Astrocyte (in vitro differentiated cells and primary cell): ENCODE measurements around the gene HYDIN. TPM values are rescaled to one million over a fixed set of nuclear protein-coding genes. Genes with fewer than 3 reads are reported as not detected.
A peak's percentile ranks its signal among the peaks of the same experiment; 100 is the strongest.

Experiments
- DNase-seq: peaks from one replicate; pipeline ENCODE4 v3.0.0-alpha.2; 2010; ENCODE audit warnings: low read depth
- FAIRE-seq: peaks from 2 replicates; lab custom pipeline; 2011; peaks lifted over from hg19 to GRCh38; lab: Jason Lieb, UNC
- H2AFZ ChIP-seq: 2 replicates; pipeline ENCODE4 v1.6.0; 2012; ENCODE audit warnings: low read depth, low read length, inconsistent platforms
- H3K27ac ChIP-seq: 2 replicates; pipeline ENCODE4 v1.5.1; 2011; ENCODE audit warnings: low read depth, low read length, inconsistent platforms
- H3K27me3 ChIP-seq: 2 replicates; pipeline ENCODE4 v1.6.0; 2011; ENCODE audit warnings: low read length, inconsistent platforms; ENCODE audit not compliant: insufficient read depth
- H3K36me3 ChIP-seq: 2 replicates; pipeline ENCODE4 v1.5.1; 2011; ENCODE audit warnings: low read length, inconsistent platforms; ENCODE audit not compliant: insufficient read depth
- H3K4me1 ChIP-seq: 2 replicates; pipeline ENCODE4 v1.5.1; 2011; ENCODE audit warnings: low read length, inconsistent platforms; ENCODE audit not compliant: insufficient read depth
- H3K4me2 ChIP-seq: 2 replicates; pipeline ENCODE4 v1.6.0; 2012; ENCODE audit warnings: low read length, inconsistent platforms
- H3K4me3 ChIP-seq: 2 replicates; pipeline ENCODE4 v1.5.1; 2011; ENCODE audit warnings: low read depth, mild to moderate bottlenecking, low read length, inconsistent platforms; ENCODE audit not compliant: insufficient read depth
- H3K79me2 ChIP-seq: 2 replicates; pipeline ENCODE4 v1.6.0; 2012; ENCODE audit warnings: mild to moderate bottlenecking, low read length, inconsistent platforms; ENCODE audit not compliant: insufficient read depth
- H3K9ac ChIP-seq: 2 replicates; pipeline ENCODE4 v1.6.0; 2012; ENCODE audit warnings: mild to moderate bottlenecking, low read length, inconsistent platforms
- H3K9me3 ChIP-seq: 2 replicates; pipeline ENCODE4 v1.5.1; 2012; ENCODE audit warnings: low read depth, mild to moderate bottlenecking, low read length, inconsistent platforms; ENCODE audit not compliant: insufficient read depth
- H4K20me1 ChIP-seq: 2 replicates; pipeline ENCODE4 v1.6.0; 2012; ENCODE audit warnings: low read length, inconsistent platforms; ENCODE audit not compliant: insufficient read depth
- H3K27ac Mint-ChIP-seq: one replicate; pipeline ENCODE4 v1.8.0; 2021; ENCODE audit warnings: mild to moderate bottlenecking, mixed read lengths; ENCODE audit not compliant: unreplicated experiment
- H3K27me3 Mint-ChIP-seq: one replicate; pipeline ENCODE4 v1.8.0; 2021; ENCODE audit warnings: low read depth, mixed read lengths; ENCODE audit not compliant: unreplicated experiment
- H3K36me3 Mint-ChIP-seq: one replicate; pipeline ENCODE4 v1.8.0; 2021; ENCODE audit warnings: low read depth, mixed read lengths; ENCODE audit not compliant: unreplicated experiment
- H3K4me1 Mint-ChIP-seq: one replicate; pipeline ENCODE4 v1.8.0; 2021; ENCODE audit warnings: low read depth, mixed read lengths; ENCODE audit not compliant: unreplicated experiment
- H3K4me3 Mint-ChIP-seq: one replicate; pipeline ENCODE4 v1.8.0; 2021; ENCODE audit warnings: mild to moderate bottlenecking, moderate library complexity, mixed read lengths; ENCODE audit not compliant: unreplicated experiment
- H3K9me3 Mint-ChIP-seq: one replicate; pipeline ENCODE4 v1.8.0; 2021; ENCODE audit warnings: mild to moderate bottlenecking, mixed read lengths; ENCODE audit not compliant: unreplicated experiment
- EZH2 ChIP-seq: IDR thresholded peaks from 2 replicates; pipeline ENCODE4 v1.6.1; 2012; ENCODE audit warnings: mild to moderate bottlenecking, low read length, inconsistent platforms; ENCODE audit not compliant: insufficient read depth
- total RNA-seq: library from RNA; stranded (reverse); gene quantifications from 2 replicates; pipeline ENCODE4 v1.2.1, GENCODE V29; 2021
- TF ChIP-seq, protein P1 (sequence below): IDR thresholded peaks from 2 replicates; pipeline ENCODE4 v1.5.1; 2011; ENCODE audit warnings: low read depth, mild to moderate bottlenecking, inconsistent platforms, low read length, moderate library complexity; ENCODE audit not compliant: insufficient read depth

HYDIN gene
- total RNA-seq, 1 donor from 2014 or later: 1.4 TPM

GRCh38 chr16:70768203-70768580, 462.3 kb downstream of the HYDIN start:
- H3K9me3 Mint-ChIP-seq: no peaks in the 10 kb centered on the region
- no peak overlapping the region for H2AFZ ChIP-seq
- no peaks in the 10 kb centered on the region for H3K9me3 ChIP-seq
- DNase-seq: no peak
- H3K4me1 ChIP-seq: peaks cover 15% of the 10 kb centered on the region
- H3K27ac Mint-ChIP-seq: peak overlapping the region; percentile 85
- H3K27me3 Mint-ChIP-seq: no peaks in the 10 kb centered on the region
- H3K4me2 ChIP-seq: peak overlapping the region; percentile 32
- H3K27me3 ChIP-seq: no peaks in the 10 kb centered on the region
- no peak overlapping the region for H3K27ac ChIP-seq
- TF ChIP-seq, protein P1, sequence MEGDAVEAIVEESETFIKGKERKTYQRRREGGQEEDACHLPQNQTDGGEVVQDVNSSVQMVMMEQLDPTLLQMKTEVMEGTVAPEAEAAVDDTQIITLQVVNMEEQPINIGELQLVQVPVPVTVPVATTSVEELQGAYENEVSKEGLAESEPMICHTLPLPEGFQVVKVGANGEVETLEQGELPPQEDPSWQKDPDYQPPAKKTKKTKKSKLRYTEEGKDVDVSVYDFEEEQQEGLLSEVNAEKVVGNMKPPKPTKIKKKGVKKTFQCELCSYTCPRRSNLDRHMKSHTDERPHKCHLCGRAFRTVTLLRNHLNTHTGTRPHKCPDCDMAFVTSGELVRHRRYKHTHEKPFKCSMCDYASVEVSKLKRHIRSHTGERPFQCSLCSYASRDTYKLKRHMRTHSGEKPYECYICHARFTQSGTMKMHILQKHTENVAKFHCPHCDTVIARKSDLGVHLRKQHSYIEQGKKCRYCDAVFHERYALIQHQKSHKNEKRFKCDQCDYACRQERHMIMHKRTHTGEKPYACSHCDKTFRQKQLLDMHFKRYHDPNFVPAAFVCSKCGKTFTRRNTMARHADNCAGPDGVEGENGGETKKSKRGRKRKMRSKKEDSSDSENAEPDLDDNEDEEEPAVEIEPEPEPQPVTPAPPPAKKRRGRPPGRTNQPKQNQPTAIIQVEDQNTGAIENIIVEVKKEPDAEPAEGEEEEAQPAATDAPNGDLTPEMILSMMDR: no peak
- no peak for TF ChIP-seq EZH2
- H3K9ac ChIP-seq: no peak overlapping the region
- peaks cover 2% of the 10 kb centered on the region for H3K36me3 ChIP-seq
- H3K4me3 ChIP-seq: no peak overlapping the region
- H3K79me2 ChIP-seq: no peaks in the 10 kb centered on the region
- H4K20me1 ChIP-seq: peaks cover 8% of the 10 kb centered on the region
- peaks cover 15% of the 10 kb centered on the region for H3K36me3 Mint-ChIP-seq
- peaks cover 19% of the 10 kb centered on the region for H3K4me1 Mint-ChIP-seq
- peak; percentile 41 for FAIRE-seq
- no peak overlapping the region for H3K4me3 Mint-ChIP-seq

DNA sequence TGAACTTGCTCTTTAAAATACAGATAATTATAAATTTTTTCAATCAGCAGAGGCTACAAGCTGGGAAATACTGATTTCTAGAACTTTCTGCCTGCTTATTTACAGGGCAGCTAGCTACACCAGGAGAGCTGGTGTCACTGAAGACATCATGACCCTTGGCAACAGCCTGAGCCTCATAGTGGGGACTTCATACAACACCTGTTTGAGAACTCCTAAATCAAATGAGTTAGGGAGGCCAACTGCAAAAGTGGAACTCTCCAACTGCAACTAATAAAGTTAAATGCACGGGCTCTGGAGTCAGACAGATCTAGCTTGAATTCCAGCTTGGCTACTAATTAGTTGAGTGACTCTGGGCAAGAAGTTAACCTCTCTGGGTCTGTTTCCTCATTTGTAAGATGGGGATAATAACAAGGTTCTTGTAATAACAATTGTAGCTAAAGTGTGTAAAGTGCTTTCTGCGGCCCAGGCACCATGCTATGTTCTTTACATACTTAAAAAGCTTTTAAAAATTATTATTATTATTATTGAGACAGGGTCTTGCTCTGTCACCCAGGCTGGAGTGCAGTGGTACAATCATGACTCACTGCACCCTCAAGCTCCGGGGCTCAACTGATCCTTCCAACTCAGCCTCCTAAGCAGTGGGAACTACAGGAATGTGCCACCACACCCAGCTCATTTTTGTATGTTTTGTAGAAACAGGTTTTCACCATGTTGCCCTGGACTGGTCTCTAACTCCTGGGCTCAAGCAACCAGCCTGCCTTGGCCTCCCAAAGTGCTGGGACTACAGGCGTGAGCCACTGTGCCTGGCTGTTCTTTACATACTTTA, 462.9 kb downstream of the HYDIN start:
- Histone ChIP-seq H3K36me3 (peaks cover 2% of the 10 kb centered on the region), H3K27me3 (no peaks in the 10 kb centered on the region), H2AFZ (no peak overlapping the region), H3K9me3 (no peaks in the 10 kb centered on the region), H3K4me3 (no peak overlapping the region), H4K20me1 (peaks cover 8% of the 10 kb centered on the region), H3K4me2 (peak overlapping the region; percentile 32), H3K4me1 (peaks cover 15% of the 10 kb centered on the region), H3K9ac (no peak overlapping the region), H3K79me2 (no peaks in the 10 kb centered on the region), H3K27ac (no peak overlapping the region)
- Mint-ChIP-seq H3K36me3 (peaks cover 11% of the 10 kb centered on the region), H3K4me1 (peaks cover 17% of the 10 kb centered on the region), H3K27me3 (no peaks in the 10 kb centered on the region), H3K4me3 (no peak overlapping the region), H3K9me3 (no peaks in the 10 kb centered on the region), H3K27ac (peak overlapping the region; percentile 85)
- TF ChIP-seq, protein P1: no peak
- TF ChIP-seq EZH2: no peak
- FAIRE-seq (no peak), DNase-seq (no peak)

DNA sequence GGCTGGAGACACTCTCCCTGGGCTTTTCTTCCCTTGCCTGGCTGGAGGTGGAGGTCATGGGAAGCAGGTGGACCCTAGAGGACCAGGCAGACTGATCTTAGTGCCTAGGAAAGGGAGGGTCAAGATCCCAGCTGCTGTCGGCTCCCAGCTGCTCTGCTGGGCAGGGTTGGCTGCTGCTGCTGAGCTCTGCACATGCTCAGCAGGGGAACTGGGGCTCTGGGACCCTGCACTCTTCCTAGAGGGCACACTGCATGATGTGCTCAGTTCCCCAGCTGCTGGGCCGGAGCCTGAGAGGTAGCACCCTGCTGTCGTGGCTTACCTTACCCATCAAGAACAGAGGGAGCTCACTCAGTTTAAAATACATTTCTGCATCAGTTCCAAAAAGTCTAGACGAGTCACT, 463.9 kb downstream of the HYDIN start:
- no peak overlapping the region for H3K9ac ChIP-seq
- H3K27me3 ChIP-seq: no peaks in the 10 kb centered on the region
- H3K36me3 ChIP-seq: peaks cover 2% of the 10 kb centered on the region
- H3K4me1 Mint-ChIP-seq: peaks cover 12% of the 10 kb centered on the region
- no peak overlapping the region for H3K27ac Mint-ChIP-seq
- H3K36me3 Mint-ChIP-seq: peaks cover 15% of the 10 kb centered on the region
- peaks cover 12% of the 10 kb centered on the region for H3K4me1 ChIP-seq
- H4K20me1 ChIP-seq: peaks cover 8% of the 10 kb centered on the region
- H3K4me3 Mint-ChIP-seq: no peak overlapping the region
- no peak overlapping the region for H3K27ac ChIP-seq
- H3K9me3 ChIP-seq: no peaks in the 10 kb centered on the region
- no peaks in the 10 kb centered on the region for H3K9me3 Mint-ChIP-seq
- H2AFZ ChIP-seq: no peak overlapping the region
- TF ChIP-seq, protein P1: no peak
- no peak for TF ChIP-seq EZH2
- FAIRE-seq: no peak
- H3K4me3 ChIP-seq: no peak overlapping the region
- H3K79me2 ChIP-seq: no peaks in the 10 kb centered on the region
- H3K4me2 ChIP-seq: no peak overlapping the region
- H3K27me3 Mint-ChIP-seq: no peaks in the 10 kb centered on the region
- no peak for DNase-seq
